Endothelial cell of umbilical vein (primary cell): ENCODE results near the gene SLC18A3.

ENCODE experiments used
- EZH2 ChIP-seq: IDR thresholded peaks from 2 replicates; pipeline ENCODE4 v1.6.1; 2012; ENCODE audit warnings: borderline replicate concordance, low read depth, mild to moderate bottlenecking, moderate library complexity, low read length, inconsistent platforms; ENCODE audit not compliant: severe bottlenecking
- FOS ChIP-seq: IDR thresholded peaks from 2 replicates; pipeline ENCODE4 v1.6.1; 2011; ENCODE audit warnings: mild to moderate bottlenecking, low read length, moderate library complexity, borderline replicate concordance; ENCODE audit not compliant: insufficient read depth
- GATA2 ChIP-seq: IDR thresholded peaks from 2 replicates; pipeline ENCODE4 v1.7.0; 2011; ENCODE audit warnings: low read depth, mild to moderate bottlenecking, moderate library complexity, mixed read lengths, low read length; ENCODE audit not compliant: insufficient read length, insufficient read depth
- JUN ChIP-seq: IDR thresholded peaks from 2 replicates; pipeline ENCODE4 v1.6.1; 2011; ENCODE audit warnings: borderline replicate concordance, low read depth; ENCODE audit not compliant: insufficient read length, insufficient read depth
- POLR2AphosphoS5 ChIP-seq: IDR thresholded peaks from 2 replicates; pipeline ENCODE4 v1.6.1; 2012; ENCODE audit warnings: low read depth, mild to moderate bottlenecking, control low read depth, low read length, moderate library complexity; ENCODE audit not compliant: insufficient read depth
- TF ChIP-seq, protein P1 (sequence below), 2 donors: IDR thresholded peaks; 1 replicate in 1 of 2; 2 replicates in 1 of 2; pipeline ENCODE4 v1.5.1; 2011; ENCODE audit warnings: low read length in 2 of 2, mild to moderate bottlenecking in 2 of 2, moderate library complexity in 2 of 2, control low read depth in 1 of 2, inconsistent platforms in 1 of 2, low read depth in 1 of 2; ENCODE audit not compliant: insufficient read depth in 1 of 2; ENCODE audit errors: extremely low read depth in 1 of 2

DNA sequence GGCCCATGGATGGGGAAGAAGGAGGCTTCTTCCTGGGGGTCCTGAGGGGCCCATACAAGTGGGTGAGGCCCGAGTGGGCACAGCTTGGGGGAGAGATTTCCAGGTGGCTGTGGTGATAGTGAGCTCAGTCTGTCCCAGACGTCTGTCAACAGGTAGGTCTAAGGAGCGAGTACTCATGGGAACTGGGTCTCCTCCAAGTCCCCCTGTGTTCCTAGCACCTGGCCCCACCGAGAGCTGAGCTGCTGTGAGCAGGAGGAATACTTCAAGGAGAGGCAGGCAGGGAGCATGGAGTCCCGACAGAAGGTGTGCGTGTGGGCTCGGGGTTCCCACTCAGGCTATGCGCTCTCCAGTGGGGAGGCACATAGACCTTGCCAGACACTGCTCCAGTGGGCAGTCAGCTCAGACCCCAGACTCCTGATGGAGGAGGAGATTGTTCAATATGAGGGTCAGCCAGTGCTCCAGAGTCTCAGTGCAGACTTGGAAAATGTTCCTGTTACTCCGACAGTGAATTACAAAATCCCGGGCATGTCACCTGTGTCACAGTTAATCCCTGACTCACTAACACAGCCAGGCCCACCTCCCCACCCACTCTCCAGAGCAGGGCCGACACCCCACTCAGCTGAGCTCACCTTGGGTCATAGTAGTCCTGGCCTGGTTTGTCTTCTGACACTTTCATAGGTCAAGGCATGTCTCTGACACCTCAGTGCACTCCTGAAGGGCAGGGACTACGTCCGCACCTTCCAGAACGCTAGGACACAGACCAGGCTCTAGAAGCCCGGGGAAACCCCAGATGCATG, 41.1 kb downstream of the SLC18A3 start:
- TF ChIP-seq POLR2AphosphoS5 (no peak), FOS (no peak), EZH2 (no peak), GATA2 (no peak), JUN (no peak)
- TF ChIP-seq, protein P1, sequence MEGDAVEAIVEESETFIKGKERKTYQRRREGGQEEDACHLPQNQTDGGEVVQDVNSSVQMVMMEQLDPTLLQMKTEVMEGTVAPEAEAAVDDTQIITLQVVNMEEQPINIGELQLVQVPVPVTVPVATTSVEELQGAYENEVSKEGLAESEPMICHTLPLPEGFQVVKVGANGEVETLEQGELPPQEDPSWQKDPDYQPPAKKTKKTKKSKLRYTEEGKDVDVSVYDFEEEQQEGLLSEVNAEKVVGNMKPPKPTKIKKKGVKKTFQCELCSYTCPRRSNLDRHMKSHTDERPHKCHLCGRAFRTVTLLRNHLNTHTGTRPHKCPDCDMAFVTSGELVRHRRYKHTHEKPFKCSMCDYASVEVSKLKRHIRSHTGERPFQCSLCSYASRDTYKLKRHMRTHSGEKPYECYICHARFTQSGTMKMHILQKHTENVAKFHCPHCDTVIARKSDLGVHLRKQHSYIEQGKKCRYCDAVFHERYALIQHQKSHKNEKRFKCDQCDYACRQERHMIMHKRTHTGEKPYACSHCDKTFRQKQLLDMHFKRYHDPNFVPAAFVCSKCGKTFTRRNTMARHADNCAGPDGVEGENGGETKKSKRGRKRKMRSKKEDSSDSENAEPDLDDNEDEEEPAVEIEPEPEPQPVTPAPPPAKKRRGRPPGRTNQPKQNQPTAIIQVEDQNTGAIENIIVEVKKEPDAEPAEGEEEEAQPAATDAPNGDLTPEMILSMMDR (IDR thresholded peaks at IDR 0.05; ENCODE audit: extremely low read depth in 1 of 2, insufficient read depth in 1 of 2, low read depth in 1 of 2, low read length in 2 of 2), result no peak
